ENCODE results near the gene RNASE13.
"Not testable (repeated sequence)": the region's sequence is repeated elsewhere in the genome, so short reads cannot be mapped to it uniquely, and the experiment has no call there.

RNASE13 gene

GRCh38 chr14:21019366-21019765, 15.2 kb downstream of the RNASE13 start:
- no peak for DNase-seq

- DNase-seq = no peak
These were observed 15.8 kb downstream of the RNASE13 start for GRCh38 chr14:21018781-21019180.

DNA sequence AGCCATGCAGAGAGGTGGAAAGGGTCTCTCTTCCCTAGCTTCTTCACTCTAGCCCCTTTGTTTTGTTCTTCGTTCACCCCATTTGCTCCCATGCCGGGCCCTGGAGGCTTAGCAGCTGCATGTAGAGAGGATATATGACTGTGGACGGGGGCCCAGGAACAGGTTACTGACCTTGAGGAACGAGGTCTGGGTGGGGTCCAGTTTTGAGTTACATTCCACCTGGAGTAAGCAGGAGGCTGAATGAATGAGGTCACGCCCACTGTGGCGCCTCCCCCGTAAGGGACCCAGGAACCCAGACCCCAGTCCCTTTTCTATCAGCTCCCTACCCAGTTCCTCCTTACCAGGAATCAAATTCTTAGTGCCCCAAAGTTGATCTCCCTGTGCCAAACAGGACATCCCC, 16.3 kb downstream of the RNASE13 start:
- no peak for DNase-seq

- DNase-seq = no peak
These were observed 16.9 kb downstream of the RNASE13 start for GRCh38 chr14:21017528-21018245.

DNA sequence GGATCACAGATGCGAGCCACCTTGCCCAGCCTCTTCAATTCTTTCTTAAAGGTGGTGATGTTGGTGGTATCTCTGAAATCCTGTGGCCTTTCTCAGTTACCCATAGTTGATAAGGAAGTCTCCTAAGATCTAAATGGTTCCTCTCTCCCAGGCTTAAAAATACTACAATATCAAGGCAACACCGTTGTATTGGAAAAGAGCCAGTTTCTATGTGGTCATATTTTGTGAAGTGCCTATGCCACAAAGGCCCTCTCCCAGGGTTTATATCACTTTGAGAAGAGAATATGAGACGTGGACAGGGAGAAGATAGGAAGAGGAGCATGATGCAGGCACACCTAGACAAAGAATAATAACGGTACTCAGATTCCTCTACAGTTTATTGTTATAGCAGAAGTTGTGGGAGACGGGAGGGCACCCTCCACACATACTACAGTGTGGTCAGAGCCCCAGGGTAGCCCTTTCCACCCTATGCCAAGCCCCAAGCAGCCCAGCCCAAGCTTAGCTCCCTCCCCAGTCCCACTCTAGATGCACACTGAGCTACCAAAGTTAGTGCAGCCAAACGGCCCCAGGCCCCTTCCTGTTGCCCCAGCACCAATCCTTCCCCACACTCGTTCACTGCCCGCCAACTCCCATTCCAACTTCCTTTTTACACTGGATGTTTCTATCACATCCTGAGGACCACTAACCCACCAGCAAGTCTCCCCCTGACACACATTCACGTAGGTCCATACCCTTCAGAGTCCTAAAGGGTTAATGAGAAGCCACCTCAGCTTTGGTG, 18.0 kb downstream of the RNASE13 start:
- DNase-seq = no peak

DNA sequence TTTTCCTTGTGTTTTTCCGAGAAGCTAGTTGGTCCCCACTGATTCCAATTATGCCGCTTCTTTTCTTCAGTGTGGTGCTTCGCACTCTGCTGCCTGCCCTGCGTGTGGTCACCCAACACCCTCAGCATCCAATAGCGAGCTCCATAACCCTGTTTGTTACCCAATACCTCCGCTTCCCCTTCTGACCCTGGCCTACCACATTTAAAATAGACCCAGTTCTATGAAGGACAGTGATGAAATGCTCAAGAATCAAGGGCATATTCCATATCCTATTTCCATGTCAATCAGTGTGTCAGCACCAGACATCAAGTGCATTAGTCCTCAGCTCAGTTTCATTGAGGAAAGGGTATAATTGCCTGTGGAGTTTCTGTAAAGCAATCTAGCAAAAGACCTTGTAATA, 19.3 kb downstream of the RNASE13 start:
- peak; percentile 72 to 78 for DNase-seq

DNA sequence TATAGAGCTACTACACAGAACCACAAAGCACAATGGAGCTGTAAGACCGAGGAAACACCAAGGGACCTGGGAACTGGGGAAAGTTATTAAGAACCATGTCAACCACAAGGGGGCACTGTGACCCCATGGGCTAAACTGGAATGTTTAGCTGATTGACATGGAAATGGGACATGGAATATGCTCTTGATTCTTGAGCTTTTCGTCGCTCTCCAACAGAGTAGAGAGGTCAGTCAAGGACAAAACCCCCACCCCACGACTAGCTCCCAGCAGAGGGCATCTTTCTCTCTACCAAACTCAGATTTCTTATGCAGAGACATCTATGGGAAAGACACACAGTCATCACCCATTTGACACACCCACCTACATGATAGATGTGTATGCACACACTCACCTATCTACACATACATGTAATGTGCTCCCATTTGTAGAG, 19.8 kb downstream of the RNASE13 start:
- peak; percentile 72 to 76 for DNase-seq

DNA sequence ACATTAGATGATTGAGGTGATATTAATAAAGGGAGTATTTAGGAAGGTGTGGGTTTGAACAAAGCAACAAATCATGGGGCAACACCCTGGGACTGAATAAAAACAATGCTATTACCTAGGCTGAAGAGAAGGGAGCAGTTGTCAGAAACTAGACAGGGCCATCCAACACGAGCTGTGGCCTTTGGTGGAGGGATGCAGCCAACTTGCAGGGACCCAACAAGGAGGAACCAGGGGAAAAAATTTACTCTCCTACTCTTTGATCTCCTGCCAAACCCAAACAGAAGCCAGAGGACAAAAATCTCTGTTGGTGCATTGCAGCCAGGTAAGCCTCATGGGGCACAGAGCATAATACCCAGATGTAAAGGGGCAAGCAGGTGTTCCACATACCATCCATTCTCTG, 23.5 kb downstream of the RNASE13 start:
- no peak for DNase-seq

DNA sequence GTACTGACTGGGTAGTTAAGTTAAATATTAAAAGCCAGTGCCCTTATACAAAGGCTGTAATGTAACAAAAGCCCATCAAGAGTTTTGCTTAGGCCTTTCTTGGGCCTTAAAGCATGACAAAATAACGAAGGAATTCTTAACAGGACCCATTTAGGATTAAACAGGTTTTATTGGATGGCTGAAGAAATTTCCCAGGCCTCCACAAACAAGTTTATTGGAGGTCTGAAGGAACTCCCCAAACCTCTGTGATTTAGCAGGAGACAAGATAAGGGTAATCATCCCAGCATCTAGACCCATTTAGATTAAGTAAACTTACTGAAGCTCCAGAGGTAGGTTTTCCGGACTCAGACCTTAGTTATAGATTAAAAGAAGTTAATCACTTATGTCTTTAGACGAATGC, 24.9 kb downstream of the RNASE13 start:
- not testable (repeated sequence) for DNase-seq

GRCh38 chr14:21003788-21004346, 30.7 kb downstream of the RNASE13 start:
- DNase-seq = no peak

GRCh38 chr14:21001218-21001617, 33.4 kb downstream of the RNASE13 start:
- DNase-seq = no peak

- DNase-seq = no peak
These were observed 35.0 kb downstream of the RNASE13 start for GRCh38 chr14:20999591-20999990.

DNA sequence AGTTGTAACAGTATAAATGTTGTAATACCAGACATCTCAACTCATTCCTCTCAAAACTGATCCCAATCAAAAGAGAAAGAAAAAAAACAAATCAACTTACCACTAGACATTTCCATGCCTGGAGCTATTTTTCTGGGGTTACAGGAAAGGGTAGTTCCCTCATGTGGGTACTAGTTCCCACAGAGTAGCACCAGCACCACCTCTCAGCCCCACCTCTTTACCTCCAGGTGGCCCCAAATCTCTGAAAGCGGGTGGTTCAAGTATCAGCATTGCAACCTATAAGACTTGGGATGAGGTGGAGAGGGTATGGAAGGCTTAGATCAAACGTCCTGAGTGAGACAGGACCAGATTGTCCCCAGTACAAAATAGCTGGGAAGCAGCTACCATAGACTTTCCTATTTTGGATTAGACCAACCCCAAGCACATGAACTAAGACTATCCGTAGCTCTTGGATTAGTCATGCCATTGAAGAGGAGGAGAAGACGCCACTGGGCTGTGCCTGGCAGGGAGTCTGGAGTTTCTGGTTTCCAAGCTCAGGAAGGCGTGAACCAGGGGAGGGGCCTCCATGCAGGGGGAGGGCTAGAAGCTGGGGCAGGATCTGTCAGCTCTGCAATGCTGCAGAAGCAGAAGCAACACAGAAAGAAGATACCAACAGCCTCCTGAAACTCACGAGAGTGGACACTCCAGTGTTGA, 35.8 kb downstream of the RNASE13 start, which contains the start of gene SLC39A2:
Gene SLC39A2 (plus strand): TSS at position 620 of the 693 bp plus-strand sequence. CDS start 154 bp downstream, outside the sequence.
- DNase-seq = peak in 1 of 2 experiments; percentile 7

DNA sequence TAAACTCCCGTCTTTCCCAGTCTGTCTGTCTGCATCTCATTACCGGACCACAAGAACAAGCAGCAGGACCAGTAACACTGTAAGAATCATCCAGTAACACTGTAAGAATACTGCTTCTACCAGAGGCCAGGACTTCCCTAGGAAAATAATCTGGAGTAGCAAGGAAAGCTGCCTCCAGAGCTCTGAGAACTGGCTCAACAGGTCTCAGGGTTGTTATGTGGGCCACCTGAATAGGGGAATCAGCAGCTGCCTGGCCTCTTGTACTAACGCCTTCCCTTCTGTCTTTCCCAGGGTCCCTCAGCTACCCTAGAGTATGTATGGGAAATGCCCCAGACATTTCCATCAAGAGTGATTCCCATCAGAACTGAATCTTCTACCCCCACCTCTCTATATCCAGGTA, 36.5 kb downstream of the RNASE13 start:
- no peak for DNase-seq

DNA sequence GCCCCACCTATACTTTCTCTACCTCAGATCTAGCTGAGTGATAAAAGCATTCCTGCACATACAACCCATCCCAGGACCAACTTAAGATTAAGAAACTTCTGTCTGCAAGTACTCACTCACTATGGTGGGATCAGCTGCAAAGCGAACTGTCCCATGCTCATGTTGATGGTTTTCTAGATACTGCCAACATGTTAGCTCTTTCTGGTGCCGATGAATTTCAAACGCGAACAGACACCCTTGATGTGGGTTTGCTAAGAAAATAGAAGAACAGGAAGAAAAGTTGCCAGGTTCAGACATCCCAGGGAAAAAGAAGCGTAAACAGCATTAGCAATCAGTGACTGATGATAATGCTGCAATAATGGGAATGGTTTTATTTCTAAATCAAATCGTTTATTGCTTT, 37.0 kb downstream of the RNASE13 start:
- no peak for DNase-seq

DNA sequence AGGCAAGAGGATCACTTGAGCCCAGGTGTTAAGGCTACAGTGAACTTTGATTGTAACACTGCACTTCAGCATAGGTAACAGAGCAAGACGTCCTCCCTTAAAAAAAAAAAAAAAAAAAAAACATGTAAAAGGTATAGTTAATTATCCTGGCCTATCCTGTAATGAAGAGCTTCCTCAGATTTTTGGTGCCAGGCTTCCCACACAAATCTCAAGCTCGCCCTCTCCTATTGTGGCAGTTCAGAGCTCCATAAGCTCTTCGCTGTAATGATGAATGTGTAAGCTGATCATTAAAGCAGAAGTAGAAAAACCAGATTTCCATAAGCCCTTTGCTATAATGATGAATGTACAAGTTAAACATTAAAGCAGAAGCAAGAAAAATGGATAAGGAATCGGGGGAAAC, 37.5 kb downstream of the RNASE13 start:
- no peak for DNase-seq

DNA sequence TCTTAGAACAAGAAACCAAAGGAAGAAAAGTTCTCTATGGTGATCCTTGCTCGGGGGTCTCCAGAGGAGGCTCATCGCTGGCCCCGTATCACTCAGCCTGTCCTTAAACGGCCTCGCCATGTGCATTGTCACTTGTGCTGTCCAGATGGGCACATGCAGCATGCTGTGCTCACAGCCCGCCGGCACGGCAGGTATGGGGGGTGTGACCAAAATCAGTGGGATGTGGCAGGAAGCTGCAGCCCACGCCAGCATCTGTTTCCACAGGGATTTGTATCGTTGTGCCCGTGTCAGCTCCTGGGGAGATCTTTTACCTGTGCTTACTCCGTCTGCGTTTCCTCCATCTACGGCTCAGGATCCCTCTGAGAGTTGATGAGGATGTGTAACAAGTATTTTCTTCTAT, 38.1 kb downstream of the RNASE13 start:
- no peak for DNase-seq

DNA sequence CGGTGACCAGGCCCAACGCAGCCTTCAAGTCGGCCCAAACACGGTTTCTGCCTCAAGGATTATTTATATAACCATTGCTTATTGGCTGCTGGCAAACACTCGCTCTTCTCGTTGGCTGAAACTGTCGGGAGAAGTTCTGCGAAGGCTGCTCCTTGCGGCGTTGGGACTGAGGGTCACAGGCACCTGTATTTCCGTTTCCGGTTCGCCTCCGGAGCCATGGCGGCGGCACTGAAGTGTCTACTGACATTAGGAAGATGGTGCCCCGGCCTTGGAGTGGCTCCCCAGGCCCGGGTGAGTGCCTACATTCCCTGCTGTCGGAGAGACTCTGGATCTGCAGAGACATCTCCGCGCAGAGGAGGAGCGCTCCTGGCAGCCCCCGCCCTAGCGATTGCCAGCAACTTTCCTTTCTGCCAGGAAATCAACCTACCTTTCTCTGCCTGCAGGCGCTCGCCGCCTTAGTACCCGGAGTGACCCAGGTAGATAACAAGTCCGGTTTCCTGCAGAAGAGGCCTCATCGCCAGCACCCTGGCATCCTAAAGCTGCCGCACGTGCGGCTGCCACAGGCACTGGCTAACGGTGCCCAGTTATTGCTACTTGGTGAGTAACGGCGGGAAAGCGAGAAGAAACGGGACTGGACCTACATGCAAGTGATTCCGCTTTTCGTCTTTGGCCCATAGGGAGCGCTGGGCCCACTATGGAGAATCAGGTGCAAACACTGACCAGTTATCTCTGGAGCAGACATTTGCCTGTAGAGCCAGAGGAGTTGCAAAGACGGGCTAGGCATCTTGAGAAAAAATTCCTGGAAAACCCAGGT, 44.6 kb downstream of the RNASE13 start, which contains the start of gene METTL17:
Gene METTL17 (plus strand): TSS at position 194 of the 814 bp plus-strand sequence. CDS start 23 bp downstream, at position 217.
- DNase-seq = peak; percentile 95 to 96

DNA sequence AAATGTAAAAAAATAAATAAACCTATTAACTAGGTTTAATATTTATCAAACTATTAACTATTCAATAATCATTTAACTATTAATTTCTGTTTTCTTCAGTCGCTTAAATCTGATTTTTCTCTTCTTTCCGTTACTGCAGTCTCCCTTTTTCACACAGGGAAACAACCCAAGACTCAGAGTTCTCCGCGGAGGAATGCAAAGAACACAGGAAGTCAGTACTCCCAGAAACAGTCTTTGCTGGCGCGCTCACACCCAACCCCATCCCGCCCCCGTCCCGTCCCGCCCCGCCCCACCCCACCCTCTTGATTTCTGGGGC, 45.2 kb downstream of the RNASE13 start:
- no peak for DNase-seq

DNA sequence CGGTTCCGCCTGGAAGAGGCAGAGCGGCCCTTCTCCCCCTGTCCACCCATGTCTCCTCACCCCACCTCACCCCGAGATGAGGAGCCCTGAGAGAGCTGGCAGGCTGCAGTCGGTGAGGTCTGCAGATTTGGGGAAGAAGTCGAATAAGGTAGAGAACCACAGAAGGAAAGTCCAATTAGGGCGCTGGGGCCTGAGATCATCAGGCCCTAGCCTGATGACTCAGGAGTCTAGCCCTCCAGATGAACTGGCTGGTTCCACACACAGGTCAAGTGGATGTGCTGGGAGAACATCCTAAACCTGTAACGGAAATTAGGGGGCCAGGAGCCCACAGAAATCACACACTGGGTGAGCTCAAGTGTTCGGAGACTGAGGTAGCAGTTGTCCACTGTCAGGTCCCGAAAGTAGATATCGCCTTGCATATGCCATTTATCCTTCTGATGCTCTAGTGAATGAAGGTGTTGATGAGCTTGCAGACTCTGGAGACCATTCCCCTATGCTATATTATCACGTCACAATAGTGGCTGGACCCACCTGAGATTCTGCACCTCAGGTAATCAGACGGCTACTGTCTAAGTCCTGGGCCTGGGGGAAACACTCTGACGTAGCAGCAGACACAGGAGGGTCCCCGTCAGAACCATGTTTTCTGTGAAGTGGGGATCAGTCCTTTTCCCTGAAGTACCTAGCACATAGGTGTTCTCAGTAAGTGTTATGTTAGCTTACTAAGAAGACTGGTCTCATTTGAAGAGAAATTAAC, 45.7 kb downstream of the RNASE13 start:
- DNase-seq = peak in 1 of 2 experiments; percentile 5

DNA sequence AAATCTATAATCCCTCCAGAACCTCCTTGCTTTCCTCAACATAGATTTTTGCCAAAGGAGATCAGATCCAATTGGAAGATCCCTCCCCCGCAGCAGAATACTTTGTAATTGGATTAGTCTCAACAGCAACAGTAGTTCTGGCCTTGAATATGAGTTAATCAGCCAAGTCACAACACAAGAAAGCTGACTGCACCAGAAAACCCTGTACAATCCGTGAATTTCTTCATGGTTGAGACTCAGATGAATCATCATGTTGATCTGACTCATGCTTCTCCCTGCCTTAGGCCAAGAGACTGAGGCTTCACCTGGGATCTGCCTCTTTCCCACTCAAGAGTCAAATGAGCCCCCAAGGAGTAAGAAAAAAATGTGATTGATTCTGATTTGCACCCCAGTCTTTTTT, 47.8 kb downstream of the RNASE13 start:
- DNase-seq = peak; percentile 22 to 39

- DNase-seq = peak; percentile 10 to 37
These were observed 49.0 kb downstream of the RNASE13 start for GRCh38 chr14:20985650-20986049.
